Neural crest cell (in vitro differentiated cells): Measurements from ENCODE around the gene ING2. TPM values are rescaled to one million over a fixed set of nuclear protein-coding genes. Genes with fewer than 3 reads are reported as not detected.

ENCODE experiments used
- DNase-seq: peaks from one replicate; pipeline ENCODE4 v3.0.0; 2021; ENCODE audit warnings: low read depth, mixed read lengths, low spot score
- H3K27ac Mint-ChIP-seq: one replicate; pipeline ENCODE4 v1.8.0; 2021; ENCODE audit warnings: mild to moderate bottlenecking, mixed read lengths; ENCODE audit not compliant: unreplicated experiment
- H3K27me3 Mint-ChIP-seq: 2 replicates; pipeline ENCODE4 v1.8.0; 2021; ENCODE audit warnings: low read depth, mild to moderate bottlenecking, mixed read lengths
- H3K36me3 Mint-ChIP-seq: 2 replicates; pipeline ENCODE4 v1.8.0; 2021; ENCODE audit warnings: low read depth, mild to moderate bottlenecking, mixed read lengths
- H3K4me1 Mint-ChIP-seq: 2 replicates; pipeline ENCODE4 v1.8.0; 2021; ENCODE audit warnings: mixed read lengths
- H3K4me3 Mint-ChIP-seq: one replicate; pipeline ENCODE4 v1.8.0; 2021; ENCODE audit warnings: mild to moderate bottlenecking, mixed read lengths
- H3K9me3 Mint-ChIP-seq: 2 replicates; pipeline ENCODE4 v1.8.0; 2021; ENCODE audit warnings: mixed read lengths
- CTCF ChIP-seq: fragments of 200-600 bp; sonication (generic); conservative IDR thresholded peaks from 2 replicates; pipeline ENCODE4 v1.5.0; 2021; ENCODE audit warnings: antibody characterized with exemption, mild to moderate bottlenecking
- total RNA-seq: library from RNA; stranded (reverse); gene quantifications from 2 replicates; pipeline ENCODE4 v1.2.1, GENCODE V29; 2021

Gene ING2
- total RNA-seq, 1 donor from 2014 or later, result 16.9 TPM

GRCh38 chr4:183468210-183469095 lies 36.4 kb upstream of the ING2 start:
- no peak for DNase-seq
- Mint-ChIP-seq H3K36me3 (peaks cover 9% of the 10 kb centered on the region), H3K4me1 (peaks cover 10% of the 10 kb centered on the region), H3K27ac (no peak overlapping the region), H3K4me3 (no peak overlapping the region), H3K9me3 (peaks cover 5% of the 10 kb centered on the region), H3K27me3 (no peaks in the 10 kb centered on the region)
- no peak for TF ChIP-seq CTCF

- Mint-ChIP-seq H3K36me3 (peaks cover 4% of the 10 kb centered on the region), H3K4me3 (no peak overlapping the region), H3K9me3 (peaks cover 5% of the 10 kb centered on the region), H3K4me1 (peaks cover 10% of the 10 kb centered on the region), H3K27me3 (no peaks in the 10 kb centered on the region), H3K27ac (no peak overlapping the region)
- DNase-seq, result no peak
- no peak for TF ChIP-seq CTCF
These were observed 35.6 kb upstream of the ING2 start for GRCh38 chr4:183469285-183469684.

GRCh38 chr4:183469936-183470335 lies 34.9 kb upstream of the ING2 start:
- Mint-ChIP-seq H3K9me3 (peaks cover 5% of the 10 kb centered on the region), H3K4me1 (peaks cover 10% of the 10 kb centered on the region), H3K27ac (no peak overlapping the region), H3K27me3 (no peaks in the 10 kb centered on the region), H3K36me3 (peaks cover 3% of the 10 kb centered on the region), H3K4me3 (no peak overlapping the region)
- no peak for TF ChIP-seq CTCF
- DNase-seq, result no peak

GRCh38 chr4:183470821-183471220 lies 34.0 kb upstream of the ING2 start:
- Mint-ChIP-seq H3K9me3 (peaks cover 5% of the 10 kb centered on the region), H3K27me3 (no peaks in the 10 kb centered on the region), H3K4me1 (peaks cover 10% of the 10 kb centered on the region), H3K36me3 (peaks cover 3% of the 10 kb centered on the region), H3K4me3 (no peak overlapping the region), H3K27ac (no peak overlapping the region)
- DNase-seq, result no peak
- TF ChIP-seq CTCF, result no peak

GRCh38 chr4:183471946-183472708 lies 32.7 kb upstream of the ING2 start:
- peaks cover 5% of the 10 kb centered on the region for H3K9me3 Mint-ChIP-seq
- peak; percentile 94 for DNase-seq

More at GRCh38 chr4:183471946-183472708, 32.7 kb upstream of the ING2 start:
- peak; percentile 93 for TF ChIP-seq CTCF
- no peaks in the 10 kb centered on the region for H3K27me3 Mint-ChIP-seq
- H3K4me3 Mint-ChIP-seq, result no peak overlapping the region
- no peak overlapping the region for H3K27ac Mint-ChIP-seq
- H3K36me3 Mint-ChIP-seq, result peaks cover 3% of the 10 kb centered on the region
- H3K4me1 Mint-ChIP-seq, result peaks cover 10% of the 10 kb centered on the region
